ENCODE data around the gene RAC2.

The RAC2 gene

DNA sequence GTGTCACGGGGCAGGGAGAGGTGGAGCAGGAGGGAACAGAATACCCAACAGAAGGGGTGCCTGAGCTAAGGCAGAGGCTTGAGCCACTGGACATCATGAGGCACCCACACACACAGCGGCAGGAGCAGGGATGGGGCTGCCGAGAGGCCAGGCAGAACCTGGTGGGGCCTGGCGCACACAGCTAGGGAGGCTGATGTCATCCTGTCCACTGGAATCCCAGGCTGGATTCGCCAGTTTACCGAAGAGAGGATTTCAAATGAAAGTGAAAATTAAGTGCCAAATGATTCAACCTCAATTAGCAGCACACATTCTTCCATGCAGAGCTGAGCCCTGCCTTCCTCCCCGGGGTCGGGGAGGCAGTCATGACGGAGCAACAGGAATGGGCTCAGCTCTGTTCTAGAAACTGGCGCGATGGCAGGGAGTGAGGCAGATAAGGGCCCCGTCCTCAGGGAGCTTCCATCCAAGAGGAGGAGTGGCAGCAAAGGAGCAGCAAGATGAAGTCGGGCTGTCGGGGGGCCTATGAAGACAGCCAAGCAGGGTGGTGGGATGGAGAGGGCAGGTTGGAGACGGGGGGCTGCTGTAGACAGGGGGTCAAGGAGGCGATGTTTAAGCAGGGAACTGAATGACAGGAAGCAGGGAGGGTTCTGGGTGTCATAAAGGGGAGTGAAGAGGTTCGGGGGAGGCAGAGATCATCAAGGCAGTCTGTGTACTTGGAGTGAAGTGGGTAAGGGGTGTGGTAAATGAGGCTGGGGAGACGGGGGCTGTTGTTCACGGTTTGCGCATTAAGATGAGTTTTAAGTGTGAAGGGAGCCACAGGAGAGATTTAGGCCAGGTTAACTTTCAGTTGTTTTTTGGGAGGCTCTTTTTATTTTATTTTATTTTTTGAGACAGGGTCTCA, 6.4 kb downstream of the RAC2 start:
- no peak overlapping the region for H2AFZ ChIP-seq (ENCODE audit: low read depth)
- peaks cover 34% of the 10 kb centered on the region for H3K79me2 ChIP-seq (ENCODE audit: insufficient read depth, low read depth)
- no peaks in the 10 kb centered on the region; the same call in 1 of the 2 replicates for H3K36me3 ChIP-seq (ENCODE audit: insufficient read depth)
- TF ChIP-seq, protein P1, sequence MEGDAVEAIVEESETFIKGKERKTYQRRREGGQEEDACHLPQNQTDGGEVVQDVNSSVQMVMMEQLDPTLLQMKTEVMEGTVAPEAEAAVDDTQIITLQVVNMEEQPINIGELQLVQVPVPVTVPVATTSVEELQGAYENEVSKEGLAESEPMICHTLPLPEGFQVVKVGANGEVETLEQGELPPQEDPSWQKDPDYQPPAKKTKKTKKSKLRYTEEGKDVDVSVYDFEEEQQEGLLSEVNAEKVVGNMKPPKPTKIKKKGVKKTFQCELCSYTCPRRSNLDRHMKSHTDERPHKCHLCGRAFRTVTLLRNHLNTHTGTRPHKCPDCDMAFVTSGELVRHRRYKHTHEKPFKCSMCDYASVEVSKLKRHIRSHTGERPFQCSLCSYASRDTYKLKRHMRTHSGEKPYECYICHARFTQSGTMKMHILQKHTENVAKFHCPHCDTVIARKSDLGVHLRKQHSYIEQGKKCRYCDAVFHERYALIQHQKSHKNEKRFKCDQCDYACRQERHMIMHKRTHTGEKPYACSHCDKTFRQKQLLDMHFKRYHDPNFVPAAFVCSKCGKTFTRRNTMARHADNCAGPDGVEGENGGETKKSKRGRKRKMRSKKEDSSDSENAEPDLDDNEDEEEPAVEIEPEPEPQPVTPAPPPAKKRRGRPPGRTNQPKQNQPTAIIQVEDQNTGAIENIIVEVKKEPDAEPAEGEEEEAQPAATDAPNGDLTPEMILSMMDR (conservative IDR thresholded peaks at IDR 0.05; ENCODE audit: low read depth, low read length), result no peak
- no peaks in the 10 kb centered on the region for H3K27me3 ChIP-seq (ENCODE audit: insufficient read depth, low read depth)
- H3K9ac ChIP-seq, result no peak overlapping the region
- H3K4me3 ChIP-seq (IDR thresholded peaks at IDR 0.05; ENCODE audit: insufficient read depth, low read depth, low read length), result no peak overlapping the region
- H3K27ac ChIP-seq, result no peak overlapping the region
- no peak overlapping the region for H3K4me2 ChIP-seq
- H3K4me1 ChIP-seq (ENCODE audit: low read depth, poor library complexity, severe bottlenecking), result peaks cover 52% of the 10 kb centered on the region
- H4K20me1 ChIP-seq (ENCODE audit: insufficient read depth), result no peaks in the 10 kb centered on the region

DNA sequence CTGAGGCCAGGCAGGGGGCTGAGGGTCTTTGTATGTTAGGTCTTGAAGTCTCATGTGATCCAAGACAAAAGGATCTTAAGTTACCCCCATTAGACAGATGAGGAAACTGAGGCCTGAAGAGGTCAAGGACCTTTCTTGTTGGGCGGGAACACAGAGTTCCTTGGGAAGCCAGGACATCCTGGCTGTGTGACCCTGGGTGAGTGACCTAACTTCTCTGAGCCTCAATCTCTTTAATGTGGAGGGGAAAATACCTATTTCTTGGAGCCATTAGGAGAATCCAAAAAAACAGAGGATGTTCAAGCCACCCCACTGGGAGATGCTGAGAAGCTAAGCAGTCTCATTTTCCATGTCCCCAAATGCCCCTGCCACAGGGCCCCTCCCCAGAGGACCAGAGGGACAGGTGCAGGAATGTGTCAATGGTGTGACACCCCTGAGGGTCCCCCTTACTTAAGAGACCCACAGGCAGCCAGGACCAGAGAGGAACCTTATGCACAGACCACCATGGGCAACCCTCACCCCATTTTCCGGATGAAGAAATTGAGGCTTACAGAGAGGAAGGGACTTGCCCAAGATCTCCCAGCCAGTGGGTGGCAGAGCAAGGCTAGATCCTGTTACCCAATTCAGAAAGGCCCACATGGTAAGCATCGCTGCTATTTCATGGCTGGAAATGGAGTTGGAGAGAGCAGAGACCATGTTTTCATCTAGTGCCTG, 8.0 kb downstream of the RAC2 start:
- H3K4me1 ChIP-seq (ENCODE audit: low read depth, poor library complexity, severe bottlenecking), result peaks cover 58% of the 10 kb centered on the region
- H3K27me3 ChIP-seq (ENCODE audit: insufficient read depth, low read depth), result no peaks in the 10 kb centered on the region
- peak overlapping the region; percentile 3; the same call in 1 of the 2 replicates for H3K27ac ChIP-seq
- peaks cover 21% of the 10 kb centered on the region for H3K79me2 ChIP-seq (ENCODE audit: insufficient read depth, low read depth)
- H3K36me3 ChIP-seq (ENCODE audit: insufficient read depth), result no peaks in the 10 kb centered on the region
- H3K4me3 ChIP-seq (IDR thresholded peaks at IDR 0.05; ENCODE audit: insufficient read depth, low read depth, low read length), result no peak overlapping the region
- TF ChIP-seq, protein P1 (conservative IDR thresholded peaks at IDR 0.05; ENCODE audit: low read depth, low read length), result no peak
- no peaks in the 10 kb centered on the region for H4K20me1 ChIP-seq (ENCODE audit: insufficient read depth)
- no peak overlapping the region for H3K4me2 ChIP-seq
- no peak overlapping the region for H2AFZ ChIP-seq (ENCODE audit: low read depth)
- H3K9ac ChIP-seq, result no peak overlapping the region

DNA sequence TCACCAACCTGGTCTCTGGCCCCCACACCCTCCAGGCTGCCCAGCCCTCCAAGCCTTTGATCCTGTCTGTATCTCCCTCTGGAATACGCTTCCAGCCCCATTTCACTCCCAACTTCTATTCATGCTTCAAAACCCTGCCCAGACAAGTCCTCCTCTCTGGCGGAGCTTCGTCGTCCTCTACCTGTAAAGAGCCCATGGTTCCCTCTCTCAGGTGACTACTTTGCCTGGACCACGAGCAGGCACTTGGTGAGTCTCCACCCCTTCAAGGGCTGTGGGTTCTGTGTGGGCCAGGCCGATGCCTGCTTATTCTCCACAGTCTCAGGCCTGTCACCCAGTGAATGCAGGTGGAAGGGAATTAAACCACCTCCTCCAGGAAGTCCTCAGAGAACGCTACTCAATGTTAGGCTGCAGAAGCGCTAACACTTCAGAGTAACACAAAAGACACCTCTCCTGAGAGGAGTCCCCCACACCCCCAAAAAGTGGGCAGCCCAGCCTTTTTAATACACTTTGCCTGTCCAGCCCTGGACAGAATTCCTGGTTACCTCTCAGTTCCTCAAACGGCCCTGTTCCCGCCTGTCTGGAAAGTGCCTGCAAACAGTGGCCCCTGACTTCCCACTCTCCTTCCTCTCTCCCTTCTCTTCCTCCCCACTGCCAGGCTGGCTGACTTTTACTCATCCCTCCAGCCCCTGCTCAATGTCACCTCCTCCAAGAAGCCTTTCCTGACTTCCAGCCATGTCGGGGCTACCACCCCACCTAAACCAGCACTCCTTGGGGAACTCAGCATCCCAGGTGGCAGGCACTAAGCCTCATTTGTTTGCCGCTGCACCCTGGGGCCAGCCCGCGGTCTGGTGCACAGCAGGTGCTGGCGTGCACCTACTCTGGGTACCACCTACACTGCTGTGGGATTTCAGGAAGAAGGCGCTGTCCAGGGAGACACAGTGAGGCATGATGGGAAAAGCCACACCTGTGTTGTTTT, 9.0 kb downstream of the RAC2 start:
- Histone ChIP-seq H3K27me3 (ENCODE audit: insufficient read depth, low read depth) (no peaks in the 10 kb centered on the region), H3K4me3 (IDR thresholded peaks at IDR 0.05; ENCODE audit: insufficient read depth, low read depth, low read length) (no peak overlapping the region), H3K9ac (no peak overlapping the region), H3K4me2 (no peak overlapping the region), H3K79me2 (ENCODE audit: insufficient read depth, low read depth) (peaks cover 21% of the 10 kb centered on the region), H3K27ac (peak overlapping the region; percentile 3; the same call in 1 of the 2 replicates), H4K20me1 (ENCODE audit: insufficient read depth) (no peaks in the 10 kb centered on the region), H3K4me1 (ENCODE audit: low read depth, poor library complexity, severe bottlenecking) (peaks cover 67% of the 10 kb centered on the region), H3K36me3 (ENCODE audit: insufficient read depth) (no peaks in the 10 kb centered on the region), H2AFZ (ENCODE audit: low read depth) (no peak overlapping the region)
- TF ChIP-seq, protein P1 (conservative IDR thresholded peaks at IDR 0.05; ENCODE audit: low read depth, low read length), result no peak

All from KMS-11 (cell line).